CD4-positive, CD25-positive, alpha-beta regulatory T cell (primary cell): ENCODE data around the gene FMNL2. TPM values are rescaled to one million over a fixed set of nuclear protein-coding genes. Genes with fewer than 3 reads are reported as not detected.
A peak's percentile ranks its signal among the peaks of the same experiment; 100 is the strongest.

Experiments
- ATAC-seq, 2 donors: fragments of 150-1000 bp; cut with Tn5 transposase; one replicate each; pipeline ENCODE4 v1.10.0; 2021; ENCODE audit warnings: low read depth in 2 of 2, moderate number of reproducible peaks in 2 of 2, moderate library complexity in 1 of 2
- DNase-seq, 3 donors: peaks; one replicate each; pipeline versions ENCODE4 v3.0.0 to v3.0.0-alpha.2; 2012 to 2022; ENCODE audit warnings: mixed read lengths in 1 of 3
- H3K27ac ChIP-seq: one replicate; pipeline ENCODE4 v1.7.0; 2013; ENCODE audit warnings: mild to moderate bottlenecking, low read length; ENCODE audit not compliant: insufficient read depth, poor library complexity, severe bottlenecking
- H3K27me3 ChIP-seq: one replicate; pipeline ENCODE4 v1.7.0; 2013; ENCODE audit warnings: low read length; ENCODE audit not compliant: control insufficient read depth, insufficient read depth
- H3K36me3 ChIP-seq: one replicate; pipeline ENCODE4 v1.7.0; 2013; ENCODE audit warnings: mild to moderate bottlenecking, low read length, moderate library complexity; ENCODE audit not compliant: control insufficient read depth, insufficient read depth
- H3K4me1 ChIP-seq: 2 replicates; pipeline ENCODE4 v1.7.0; 2013; ENCODE audit warnings: mild to moderate bottlenecking, low read length; ENCODE audit not compliant: insufficient read depth, control insufficient read depth, poor library complexity, severe bottlenecking
- H3K4me3 ChIP-seq: one replicate; pipeline ENCODE4 v1.7.0; 2013; ENCODE audit warnings: low read depth, mild to moderate bottlenecking, low read length, moderate library complexity
- H3K9me3 ChIP-seq, 2 experiments: 1 replicate in 1 of 2; 2 replicates in 1 of 2; pipeline ENCODE4 v1.7.0; 2013; ENCODE audit warnings: low read length in 2 of 2, mild to moderate bottlenecking in 1 of 2, moderate library complexity in 1 of 2; ENCODE audit not compliant: control insufficient read depth in 2 of 2
- H3K27ac Mint-ChIP-seq, 3 donors: one replicate each; pipeline ENCODE4 v1.8.0; 2020 to 2022; ENCODE audit warnings: mild to moderate bottlenecking in 3 of 3, mixed read lengths in 3 of 3, moderate library complexity in 2 of 3
- H3K27me3 Mint-ChIP-seq: one replicate; pipeline ENCODE4 v1.8.0; 2022; ENCODE audit warnings: mild to moderate bottlenecking, mixed read lengths
- H3K36me3 Mint-ChIP-seq: one replicate; pipeline ENCODE4 v1.8.0; 2020; ENCODE audit warnings: mixed read lengths
- H3K4me1 Mint-ChIP-seq, 4 donors: one replicate each; pipeline ENCODE4 v1.8.0; 2020 to 2022; ENCODE audit warnings: mixed read lengths in 4 of 4, mild to moderate bottlenecking in 1 of 4
- H3K4me3 Mint-ChIP-seq, 4 donors: one replicate each; pipeline ENCODE4 v1.8.0; 2020 to 2022; ENCODE audit warnings: mild to moderate bottlenecking in 4 of 4, mixed read lengths in 4 of 4, moderate library complexity in 3 of 4
- H3K9me3 Mint-ChIP-seq, 7 donors: one replicate each; pipeline ENCODE4 v1.8.0; 2020 to 2022; ENCODE audit warnings: mixed read lengths in 7 of 7, mild to moderate bottlenecking in 3 of 7, moderate library complexity in 2 of 7
- polyA plus RNA-seq, 4 donors: library from polyadenylated mRNA; unstranded; fragments of 300-500 nt; fragmentation: Illumina TruSeq; gene quantifications; one replicate each; pipeline ENCODE4 v1.2.3, GENCODE V29; 2021
- total RNA-seq: library from RNA; stranded (reverse); gene quantifications from one replicate; pipeline ENCODE4 v1.2.3, GENCODE V29; 2022

Gene FMNL2
- total and polyA plus RNA-seq, 5 donors from 2014 or later, result 0.07 to 0.30 (median 0.14) TPM; not detected in 1

- no peaks in the 10 kb centered on the region for H3K36me3 Mint-ChIP-seq
- H3K27me3 Mint-ChIP-seq, result peaks cover 5% of the 10 kb centered on the region
- no peaks in the 10 kb centered on the region for H3K4me1 ChIP-seq
- DNase-seq (peak in 1 of 3 donors; percentile 47), ATAC-seq (peak; percentile 50 to 59)
- peaks cover 0 to 4% (median 0%) of the 10 kb centered on the region in 4 donors for H3K4me1 Mint-ChIP-seq
- H3K27me3 ChIP-seq, result peaks cover 3% of the 10 kb centered on the region
- no peaks in the 10 kb centered on the region for H3K36me3 ChIP-seq
- no peaks in the 10 kb centered on the region for H3K9me3 ChIP-seq
- no peak overlapping the region for H3K27ac Mint-ChIP-seq
- no peak overlapping the region for H3K4me3 ChIP-seq
- no peak overlapping the region for H3K4me3 Mint-ChIP-seq
- H3K9me3 Mint-ChIP-seq, result peaks cover 0 to 2% (median 0%) of the 10 kb centered on the region in 7 donors
- no peak overlapping the region for H3K27ac ChIP-seq
These were observed 238.2 kb downstream of the FMNL2 start for GRCh38 chr2:152573168-152573567.

GRCh38 chr2:152577579-152577978, 242.6 kb downstream of the FMNL2 start:
- Mint-ChIP-seq H3K27me3 (no peaks in the 10 kb centered on the region), H3K4me1 (no peaks in the 10 kb centered on the region)

GRCh38 chr2:152578573-152578972, 243.6 kb downstream of the FMNL2 start:
- no peak for DNase-seq
- Mint-ChIP-seq H3K36me3 (no peaks in the 10 kb centered on the region), H3K27me3 (peaks cover 5% of the 10 kb centered on the region), H3K4me1 (no peaks in the 10 kb centered on the region), H3K9me3 (peaks cover 0 to 2% (median 0%) of the 10 kb centered on the region in 7 donors), H3K27ac (no peak overlapping the region), H3K4me3 (no peak overlapping the region)
- Histone ChIP-seq H3K36me3 (no peaks in the 10 kb centered on the region), H3K27me3 (peaks cover 3% of the 10 kb centered on the region), H3K4me3 (no peak overlapping the region), H3K27ac (no peak overlapping the region), H3K4me1 (no peaks in the 10 kb centered on the region), H3K9me3 (no peaks in the 10 kb centered on the region)
- ATAC-seq, result no peak

More at GRCh38 chr2:152577579-152577978, 242.6 kb downstream of the FMNL2 start:
- H3K9me3 Mint-ChIP-seq, result peaks cover 0 to 2% (median 0%) of the 10 kb centered on the region in 7 donors
- no peak overlapping the region for H3K4me3 Mint-ChIP-seq
- H3K4me3 ChIP-seq, result no peak overlapping the region
- H3K4me1 ChIP-seq, result no peaks in the 10 kb centered on the region
- H3K36me3 ChIP-seq, result no peaks in the 10 kb centered on the region
- DNase-seq (no peak), ATAC-seq (no peak)
- H3K9me3 ChIP-seq, result no peaks in the 10 kb centered on the region
- H3K36me3 Mint-ChIP-seq, result no peaks in the 10 kb centered on the region
- no peak overlapping the region for H3K27ac ChIP-seq
- no peak overlapping the region for H3K27ac Mint-ChIP-seq
- peaks cover 3% of the 10 kb centered on the region for H3K27me3 ChIP-seq

- H3K27me3 Mint-ChIP-seq, result peaks cover 5% of the 10 kb centered on the region
- no peak overlapping the region for H3K4me3 ChIP-seq
- no peaks in the 10 kb centered on the region for H3K4me1 Mint-ChIP-seq
- no peaks in the 10 kb centered on the region for H3K36me3 ChIP-seq
- ATAC-seq (no peak), DNase-seq (no peak)
- no peaks in the 10 kb centered on the region for H3K36me3 Mint-ChIP-seq
- peaks cover 2% of the 10 kb centered on the region for H3K27me3 ChIP-seq
- no peaks in the 10 kb centered on the region for H3K9me3 ChIP-seq
- no peak overlapping the region for H3K27ac Mint-ChIP-seq
- no peaks in the 10 kb centered on the region for H3K4me1 ChIP-seq
- H3K4me3 Mint-ChIP-seq, result no peak overlapping the region
- peaks cover 0 to 2% (median 0%) of the 10 kb centered on the region in 7 donors for H3K9me3 Mint-ChIP-seq
- H3K27ac ChIP-seq, result no peak overlapping the region
These were observed 245.7 kb downstream of the FMNL2 start for GRCh38 chr2:152580714-152581113.

GRCh38 chr2:152581360-152581759, 246.4 kb downstream of the FMNL2 start:
- Mint-ChIP-seq H3K9me3 (peaks cover 0 to 2% (median 0%) of the 10 kb centered on the region in 7 donors), H3K27ac (no peak overlapping the region), H3K27me3 (peaks cover 5% of the 10 kb centered on the region), H3K4me1 (no peaks in the 10 kb centered on the region), H3K36me3 (no peaks in the 10 kb centered on the region), H3K4me3 (no peak overlapping the region)
- DNase-seq (no peak), ATAC-seq (no peak)
- no peaks in the 10 kb centered on the region for H3K9me3 ChIP-seq
- no peaks in the 10 kb centered on the region for H3K36me3 ChIP-seq
- no peak overlapping the region for H3K4me3 ChIP-seq
- no peaks in the 10 kb centered on the region for H3K4me1 ChIP-seq
- H3K27me3 ChIP-seq, result peaks cover 2% of the 10 kb centered on the region
- H3K27ac ChIP-seq, result no peak overlapping the region

- Mint-ChIP-seq H3K27ac (no peak overlapping the region), H3K27me3 (peaks cover 5% of the 10 kb centered on the region)
- no peak for DNase-seq
These were observed 247.1 kb downstream of the FMNL2 start for GRCh38 chr2:152582081-152582480.

GRCh38 chr2:152583512-152584229, 248.7 kb downstream of the FMNL2 start:
- no peak overlapping the region for H3K4me3 Mint-ChIP-seq
- Histone ChIP-seq H3K4me1 (no peaks in the 10 kb centered on the region), H3K4me3 (no peak overlapping the region), H3K36me3 (no peaks in the 10 kb centered on the region), H3K9me3 (no peaks in the 10 kb centered on the region), H3K27ac (no peak overlapping the region), H3K27me3 (peaks cover 2% of the 10 kb centered on the region)
- no peaks in the 10 kb centered on the region for H3K4me1 Mint-ChIP-seq
- H3K36me3 Mint-ChIP-seq, result no peaks in the 10 kb centered on the region
- peak overlapping the region in 1 of 3 donors; percentile 21 for H3K27ac Mint-ChIP-seq
- peaks cover 0 to 2% (median 0%) of the 10 kb centered on the region in 7 donors for H3K9me3 Mint-ChIP-seq
- peaks cover 5% of the 10 kb centered on the region for H3K27me3 Mint-ChIP-seq
- ATAC-seq (no peak), DNase-seq (no peak)

More at GRCh38 chr2:152582081-152582480, 247.1 kb downstream of the FMNL2 start:
- H3K4me1 ChIP-seq, result no peaks in the 10 kb centered on the region
- no peak overlapping the region for H3K4me3 Mint-ChIP-seq
- no peak for ATAC-seq
- no peak overlapping the region for H3K4me3 ChIP-seq
- no peaks in the 10 kb centered on the region for H3K9me3 ChIP-seq
- no peak overlapping the region for H3K27ac ChIP-seq
- peaks cover 2% of the 10 kb centered on the region for H3K27me3 ChIP-seq
- no peaks in the 10 kb centered on the region for H3K4me1 Mint-ChIP-seq
- no peaks in the 10 kb centered on the region for H3K36me3 ChIP-seq
- H3K36me3 Mint-ChIP-seq, result no peaks in the 10 kb centered on the region
- peaks cover 0 to 2% (median 0%) of the 10 kb centered on the region in 7 donors for H3K9me3 Mint-ChIP-seq

- H3K27me3 Mint-ChIP-seq, result peaks cover 8% of the 10 kb centered on the region
- Histone ChIP-seq H3K27ac (no peak overlapping the region), H3K27me3 (peaks cover 2% of the 10 kb centered on the region), H3K9me3 (no peaks in the 10 kb centered on the region), H3K4me1 (no peaks in the 10 kb centered on the region), H3K4me3 (no peak overlapping the region), H3K36me3 (no peaks in the 10 kb centered on the region)
- H3K27ac Mint-ChIP-seq, result no peak overlapping the region
- H3K4me1 Mint-ChIP-seq, result no peaks in the 10 kb centered on the region
- peaks cover 0 to 2% (median 0%) of the 10 kb centered on the region in 7 donors for H3K9me3 Mint-ChIP-seq
- no peak overlapping the region for H3K4me3 Mint-ChIP-seq
- ATAC-seq, result no peak
- no peak for DNase-seq
- H3K36me3 Mint-ChIP-seq, result no peaks in the 10 kb centered on the region
These were observed 249.3 kb downstream of the FMNL2 start for GRCh38 chr2:152584301-152584700.
